Activated gamma-delta T cell (primary cell): ENCODE data around the gene CMTM8.
"Not testable (repeated sequence)": the region's sequence is repeated elsewhere in the genome, so short reads cannot be mapped to it uniquely, and the experiment has no call there.

Source experiments
- DNase-seq: peaks from one replicate; lab custom pipeline; 2025; lab: John Stamatoyannopoulos, UW
- total RNA-seq, 2 donors: gene quantifications; one replicate each; lab custom pipeline; 2026; lab: John Stamatoyannopoulos, UW

CMTM8 gene
- 1.2 to 1.4 reads per million in 2 donors for total RNA-seq

- DNase-seq, result peak; percentile 24
Observed at GRCh38 chr3:32238453-32239306, at the start of gene CMTM8. TSS of gene CMTM8 (plus strand) at chr3:32238680. CDS start at chr3:32238973, 293 bp downstream.

- no peak for DNase-seq
Observed at GRCh38 chr3:32189693-32190092, 48.8 kb upstream of the CMTM8 start.

GRCh38 chr3:32190556-32190955 is 47.9 kb upstream of the CMTM8 start:
- not testable (repeated sequence) for DNase-seq

- no peak for DNase-seq
Observed at GRCh38 chr3:32193101-32193500, 45.4 kb upstream of the CMTM8 start.

GRCh38 chr3:32194653-32195052 is 43.8 kb upstream of the CMTM8 start:
- no peak for DNase-seq

- DNase-seq, result no peak
Observed at GRCh38 chr3:32195995-32196540, 42.4 kb upstream of the CMTM8 start.

- DNase-seq, result no peak
Observed at GRCh38 chr3:32197991-32198390, 40.5 kb upstream of the CMTM8 start.

- no peak for DNase-seq
Observed at GRCh38 chr3:32198714-32199113, 39.8 kb upstream of the CMTM8 start.

GRCh38 chr3:32200490-32200889 is 38.0 kb upstream of the CMTM8 start:
- DNase-seq, result no peak

- no peak for DNase-seq
Observed at GRCh38 chr3:32200992-32201758, 37.3 kb upstream of the CMTM8 start.

GRCh38 chr3:32202496-32202895 is 36.0 kb upstream of the CMTM8 start:
- DNase-seq, result no peak

GRCh38 chr3:32203854-32204253 is 34.6 kb upstream of the CMTM8 start:
- DNase-seq, result no peak

GRCh38 chr3:32208447-32208846 is 30.0 kb upstream of the CMTM8 start:
- no peak for DNase-seq

- no peak for DNase-seq
Observed at GRCh38 chr3:32215185-32215584, 23.3 kb upstream of the CMTM8 start.

GRCh38 chr3:32216172-32216783 is 22.2 kb upstream of the CMTM8 start:
- DNase-seq, result no peak

- DNase-seq, result no peak
Observed at GRCh38 chr3:32217339-32217738, 21.1 kb upstream of the CMTM8 start.

- no peak for DNase-seq
Observed at GRCh38 chr3:32219537-32219936, 18.9 kb upstream of the CMTM8 start.

GRCh38 chr3:32220006-32220405 is 18.5 kb upstream of the CMTM8 start:
- DNase-seq, result no peak

- DNase-seq, result no peak
Observed at GRCh38 chr3:32222950-32223349, 15.5 kb upstream of the CMTM8 start.

- DNase-seq, result no peak
Observed at GRCh38 chr3:32224016-32224516, 14.4 kb upstream of the CMTM8 start.

GRCh38 chr3:32226875-32227500 is 11.5 kb upstream of the CMTM8 start:
- no peak for DNase-seq

- DNase-seq, result not testable (repeated sequence)
Observed at GRCh38 chr3:32228743-32229142, 9.7 kb upstream of the CMTM8 start.
